ENCODE data around the gene GAST.

Gene GAST

GRCh38 chr17:41664587-41665565 is 47.3 kb upstream of the GAST start:
- peak overlapping the region; percentile 50 for H3K4me2 ChIP-seq (ENCODE audit: insufficient read depth, low read length, poor library complexity, severe bottlenecking)
- peak overlapping the region; percentile 95 for H2AFZ ChIP-seq (ENCODE audit: low read length)
- H3K4me3 ChIP-seq (ENCODE audit: low read length in 2 of 2), result no peak overlapping the region
- H4K8ac ChIP-seq (ENCODE audit: low read depth, low read length), result no peak overlapping the region
- peaks cover 0 to 20% (median 8%) of the 10 kb centered on the region in 3 experiments for H3K27me3 ChIP-seq (ENCODE audit: control insufficient read depth in 3 of 3, insufficient read depth in 3 of 3, low read depth in 1 of 3, low read length in 3 of 3)
- H3K27ac ChIP-seq (replicated peaks; ENCODE audit: low read length), result no peak overlapping the region
- H3K4ac ChIP-seq (ENCODE audit: low read length), result no peak overlapping the region
- H3K4me1 ChIP-seq (ENCODE audit: control insufficient read depth in 2 of 2, insufficient read depth in 1 of 2, low read depth in 1 of 2, low read length in 2 of 2), result peaks cover 8 to 11% of the 10 kb centered on the region in 2 donors
- peak overlapping the region; percentile 78 for H3K9ac ChIP-seq (ENCODE audit: low read depth, low read length, poor library complexity)
- H4K91ac ChIP-seq (ENCODE audit: low read depth, low read length, poor library complexity), result no peak overlapping the region
- no peak overlapping the region for H2AK5ac ChIP-seq (ENCODE audit: low read depth, low read length)
- H3K36me3 ChIP-seq (replicated peaks in 1 of 2; ENCODE audit: control insufficient read depth in 2 of 2, insufficient read depth in 2 of 2, low read length in 2 of 2), result no peaks in the 10 kb centered on the region
- H3K79me1 ChIP-seq (ENCODE audit: low read depth, low read length), result no peaks in the 10 kb centered on the region
- H3K23ac ChIP-seq (ENCODE audit: low read depth, low read length, poor library complexity), result peak overlapping the region; percentile 48
- no peaks in the 10 kb centered on the region for H3K9me3 ChIP-seq (replicated peaks in 1 of 2; ENCODE audit: control insufficient read depth in 2 of 2, insufficient read depth in 1 of 2, low read depth in 1 of 2, low read length in 2 of 2)
- no CpG with 5 or more reads among the region's 15 CpGs for WGBS, 2 donors (ENCODE audit: extremely low coverage in 2 of 2, insufficient read length in 2 of 2, insufficient replicate concordance in 1 of 2)
- no peak overlapping the region for H3K14ac ChIP-seq (ENCODE audit: low read length)
- DNase-seq (ENCODE audit: low spot score), result no peak
- H2BK120ac ChIP-seq (ENCODE audit: low read depth, low read length), result peak overlapping the region; percentile 39
- peak overlapping the region; percentile 96 for H2BK15ac ChIP-seq (ENCODE audit: low read length)
- no peak overlapping the region for H2BK12ac ChIP-seq (ENCODE audit: low read length)
- H2BK5ac ChIP-seq (ENCODE audit: low read length), result no peak overlapping the region
- peak overlapping the region; percentile 92 for H3K18ac ChIP-seq (ENCODE audit: low read length)

- no peak overlapping the region for H4K91ac ChIP-seq (ENCODE audit: low read depth, low read length, poor library complexity)
- H4K8ac ChIP-seq (ENCODE audit: low read depth, low read length), result no peak overlapping the region
- peaks cover 8 to 11% of the 10 kb centered on the region in 2 donors for H3K4me1 ChIP-seq (ENCODE audit: control insufficient read depth in 2 of 2, insufficient read depth in 1 of 2, low read depth in 1 of 2, low read length in 2 of 2)
- peak overlapping the region; percentile 48 for H3K23ac ChIP-seq (ENCODE audit: low read depth, low read length, poor library complexity)
- H3K4me3 ChIP-seq (ENCODE audit: low read length in 2 of 2), result peak overlapping the region; percentile 24 to 44
- H3K27ac ChIP-seq (replicated peaks; ENCODE audit: low read length), result no peak overlapping the region
- DNase-seq (ENCODE audit: low spot score), result peak; percentile 81
- H3K14ac ChIP-seq (ENCODE audit: low read length), result no peak overlapping the region
- peak overlapping the region; percentile 96 for H2BK15ac ChIP-seq (ENCODE audit: low read length)
- H3K27me3 ChIP-seq (ENCODE audit: control insufficient read depth in 3 of 3, insufficient read depth in 3 of 3, low read depth in 1 of 3, low read length in 3 of 3), result peaks cover 0 to 12% (median 8%) of the 10 kb centered on the region in 3 experiments
- H3K36me3 ChIP-seq (replicated peaks in 1 of 2; ENCODE audit: control insufficient read depth in 2 of 2, insufficient read depth in 2 of 2, low read length in 2 of 2), result no peaks in the 10 kb centered on the region
- H2BK12ac ChIP-seq (ENCODE audit: low read length), result peak overlapping the region; percentile 80
- no CpG with 5 or more reads among the region's 39 CpGs for WGBS, 2 donors (ENCODE audit: extremely low coverage in 2 of 2, insufficient read length in 2 of 2, insufficient replicate concordance in 1 of 2)
- no peak overlapping the region for H2AK5ac ChIP-seq (ENCODE audit: low read depth, low read length)
- H3K9ac ChIP-seq (ENCODE audit: low read depth, low read length, poor library complexity), result peak overlapping the region; percentile 78
- H3K4me2 ChIP-seq (ENCODE audit: insufficient read depth, low read length, poor library complexity, severe bottlenecking), result peak overlapping the region; percentile 93
- H3K9me3 ChIP-seq (replicated peaks in 1 of 2; ENCODE audit: control insufficient read depth in 2 of 2, insufficient read depth in 1 of 2, low read depth in 1 of 2, low read length in 2 of 2), result no peaks in the 10 kb centered on the region
- H3K79me1 ChIP-seq (ENCODE audit: low read depth, low read length), result no peaks in the 10 kb centered on the region
- peak overlapping the region; percentile 95 for H2AFZ ChIP-seq (ENCODE audit: low read length)
- no peak overlapping the region for H2BK5ac ChIP-seq (ENCODE audit: low read length)
- no peak overlapping the region for H3K4ac ChIP-seq (ENCODE audit: low read length)
- H2BK120ac ChIP-seq (ENCODE audit: low read depth, low read length), result peak overlapping the region; percentile 39
- peak overlapping the region; percentile 92 for H3K18ac ChIP-seq (ENCODE audit: low read length)
Measured at GRCh38 chr17:41665566-41666236, 46.4 kb upstream of the GAST start.

- Histone ChIP-seq H3K18ac (ENCODE audit: low read length) (peak overlapping the region; percentile 61), H2BK12ac (ENCODE audit: low read length) (no peak overlapping the region), H3K79me1 (ENCODE audit: low read depth, low read length) (no peaks in the 10 kb centered on the region), H3K36me3 (replicated peaks in 1 of 2; ENCODE audit: control insufficient read depth in 2 of 2, insufficient read depth in 2 of 2, low read length in 2 of 2) (no peaks in the 10 kb centered on the region), H4K91ac (ENCODE audit: low read depth, low read length, poor library complexity) (no peak overlapping the region), H3K23ac (ENCODE audit: low read depth, low read length, poor library complexity) (no peak overlapping the region), H3K4me1 (ENCODE audit: control insufficient read depth in 2 of 2, insufficient read depth in 1 of 2, low read depth in 1 of 2, low read length in 2 of 2) (peaks cover 8 to 11% of the 10 kb centered on the region in 2 donors), H3K9ac (ENCODE audit: low read depth, low read length, poor library complexity) (no peak overlapping the region), H3K4ac (ENCODE audit: low read length) (no peak overlapping the region), H3K4me2 (ENCODE audit: insufficient read depth, low read length, poor library complexity, severe bottlenecking) (peak overlapping the region; percentile 93), H2BK15ac (ENCODE audit: low read length) (peak overlapping the region; percentile 88), H4K8ac (ENCODE audit: low read depth, low read length) (no peak overlapping the region), H3K4me3 (ENCODE audit: low read length in 2 of 2) (peak overlapping the region; percentile 24 to 44), H3K9me3 (replicated peaks in 1 of 2; ENCODE audit: control insufficient read depth in 2 of 2, insufficient read depth in 1 of 2, low read depth in 1 of 2, low read length in 2 of 2) (no peaks in the 10 kb centered on the region), H3K14ac (ENCODE audit: low read length) (no peak overlapping the region), H2AFZ (ENCODE audit: low read length) (peak overlapping the region; percentile 95), H3K27ac (replicated peaks; ENCODE audit: low read length) (no peak overlapping the region), H2AK5ac (ENCODE audit: low read depth, low read length) (peak overlapping the region; percentile 38), H2BK120ac (ENCODE audit: low read depth, low read length) (no peak overlapping the region), H2BK5ac (ENCODE audit: low read length) (no peak overlapping the region), H3K27me3 (ENCODE audit: control insufficient read depth in 3 of 3, insufficient read depth in 3 of 3, low read depth in 1 of 3, low read length in 3 of 3) (peaks cover 0 to 11% (median 8%) of the 10 kb centered on the region in 3 experiments)
- DNase-seq (ENCODE audit: low spot score), result peak; percentile 35
- no CpG with 5 or more reads among the region's 11 CpGs for WGBS, 2 donors (ENCODE audit: extremely low coverage in 2 of 2, insufficient read length in 2 of 2, insufficient replicate concordance in 1 of 2)
Measured at GRCh38 chr17:41666237-41666641, 45.9 kb upstream of the GAST start.
